ENCODE results near the gene GPR83. TPM values are rescaled to one million over a fixed set of nuclear protein-coding genes. Genes with fewer than 3 reads are reported as not detected.

The GPR83 gene
- not detected for total RNA-seq

DNA sequence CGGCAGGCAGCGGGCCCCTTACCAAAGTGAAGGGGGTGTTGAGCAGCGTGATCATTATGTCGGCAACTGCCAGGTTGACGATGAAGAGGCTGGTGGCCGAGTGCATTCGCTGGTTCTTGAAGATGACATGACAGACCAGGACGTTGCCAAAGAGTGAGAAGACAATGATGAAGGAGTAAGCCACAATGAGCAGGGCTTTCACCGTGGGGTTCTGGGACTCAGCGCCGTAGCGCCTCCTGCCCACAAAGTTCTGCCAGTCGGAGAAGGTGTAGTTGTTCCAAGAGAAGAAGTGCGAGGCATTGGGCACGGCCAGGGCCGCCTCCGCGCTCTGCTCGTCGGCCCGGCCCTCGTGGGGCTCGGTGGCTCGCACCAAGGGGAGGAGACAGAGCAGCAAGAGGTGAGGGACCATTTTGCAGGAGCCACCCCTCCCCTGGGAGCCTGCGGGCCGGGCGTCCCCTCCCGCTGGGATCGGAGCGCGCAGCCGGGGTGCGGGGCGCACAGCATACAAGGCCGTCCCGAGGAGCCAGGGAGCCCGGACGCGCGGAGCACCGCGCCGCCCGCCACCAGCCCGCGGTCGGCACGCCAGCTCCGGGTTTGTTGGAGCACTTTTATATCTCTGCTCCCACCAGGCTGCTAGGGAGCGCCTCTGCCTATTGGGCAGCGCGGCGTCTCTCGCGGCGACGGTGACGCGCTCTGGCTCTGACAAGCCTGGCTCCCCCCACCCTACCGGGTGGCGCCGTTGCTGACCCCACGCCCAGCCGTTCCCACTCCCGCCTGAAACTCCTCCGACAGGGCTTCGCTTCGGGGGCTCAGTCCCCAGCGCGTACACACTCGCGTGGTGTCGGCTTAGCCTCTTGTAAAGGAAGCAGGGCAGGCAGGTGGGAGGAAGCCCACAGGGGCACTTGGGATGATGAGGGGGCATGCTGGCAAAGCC lies at the start of gene GPR83:
TSS of gene GPR83 (minus strand) at position 581 of the 934 bp plus-strand sequence. CDS start at position 409, 172 bp downstream.
- Mint-ChIP-seq H3K4me1 (ENCODE audit: low read depth) (peaks cover 11% of the 10 kb centered on the region), H3K27ac (no peak within 1 kb of the TSS), H3K4me3 (no peak within 1 kb of the TSS), H3K9me3 (peaks cover 10% of the 10 kb centered on the region), H3K36me3 (ENCODE audit: low read depth) (peaks cover 1% of the 10 kb centered on the region), H3K27me3 (ENCODE audit: low read depth) (peaks cover 49% of the 10 kb centered on the region)
- intact Hi-C loops (cut with micrococcal nuclease): no loop called here
- CTCF ChIA-PET: no interaction called here
- no peak for DNase-seq

DNA sequence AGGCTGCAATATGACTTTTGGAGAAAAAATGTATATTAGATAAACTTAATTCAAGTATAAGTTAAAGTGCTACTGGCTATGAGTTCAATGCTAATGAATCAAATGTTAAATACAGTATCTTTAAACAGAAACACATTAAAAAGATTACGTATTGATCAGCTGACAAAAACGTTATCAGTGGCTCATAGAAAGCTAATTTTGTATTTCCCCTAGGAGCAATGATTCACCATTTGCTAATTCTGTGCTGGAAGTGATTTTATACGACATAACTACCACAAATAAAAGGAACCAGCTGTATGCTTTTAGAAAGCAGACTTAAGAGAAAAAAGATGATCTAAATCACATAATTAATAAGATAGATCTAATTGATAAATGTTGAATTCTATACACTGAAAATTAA lies 48.8 kb upstream of the GPR83 start:
- Mint-ChIP-seq H3K36me3 (ENCODE audit: low read depth) (peaks cover 24% of the 10 kb centered on the region), H3K27ac (no peak overlapping the region), H3K27me3 (ENCODE audit: low read depth) (no peaks in the 10 kb centered on the region), H3K4me3 (no peak overlapping the region), H3K4me1 (ENCODE audit: low read depth) (no peaks in the 10 kb centered on the region), H3K9me3 (no peaks in the 10 kb centered on the region)
- CTCF ChIA-PET: interaction anchor here (0.6 to 1.1 kb wide), 2 partner anchors 18 to 294 kb away, joined by 3 read pairs; no protein-coding TSS in a partner anchor
- intact Hi-C loops (cut with micrococcal nuclease): no loop called here
- no peak for DNase-seq

DNA sequence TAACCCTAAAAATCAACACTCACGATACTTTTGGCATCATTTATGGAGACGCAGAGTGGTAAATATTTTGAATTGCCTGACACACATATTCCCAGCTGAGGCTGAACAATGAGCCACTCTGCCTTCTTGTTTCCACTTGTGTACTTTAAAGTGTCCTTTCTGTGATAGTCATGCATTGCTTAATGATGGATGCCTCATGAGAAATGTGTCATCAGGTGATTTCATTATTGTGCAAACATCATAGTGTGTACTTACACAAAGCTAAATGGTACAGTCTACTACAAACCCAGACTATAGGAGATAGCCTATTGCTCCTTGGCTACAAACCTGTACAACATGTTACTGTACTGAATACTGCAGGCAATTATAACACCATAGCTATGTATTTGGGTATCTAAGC lies 48.2 kb upstream of the GPR83 start:
- intact Hi-C loops (cut with micrococcal nuclease): no loop called here
- no peak for DNase-seq
- CTCF ChIA-PET: interaction anchor here (1.1 kb wide), 1 partner anchor 17 kb away, joined by 3 read pairs; no protein-coding TSS in a partner anchor
- Mint-ChIP-seq H3K27ac (no peak overlapping the region), H3K27me3 (ENCODE audit: low read depth) (no peaks in the 10 kb centered on the region), H3K4me3 (no peak overlapping the region), H3K36me3 (ENCODE audit: low read depth) (peaks cover 24% of the 10 kb centered on the region), H3K9me3 (no peaks in the 10 kb centered on the region), H3K4me1 (ENCODE audit: low read depth) (no peaks in the 10 kb centered on the region)

DNA sequence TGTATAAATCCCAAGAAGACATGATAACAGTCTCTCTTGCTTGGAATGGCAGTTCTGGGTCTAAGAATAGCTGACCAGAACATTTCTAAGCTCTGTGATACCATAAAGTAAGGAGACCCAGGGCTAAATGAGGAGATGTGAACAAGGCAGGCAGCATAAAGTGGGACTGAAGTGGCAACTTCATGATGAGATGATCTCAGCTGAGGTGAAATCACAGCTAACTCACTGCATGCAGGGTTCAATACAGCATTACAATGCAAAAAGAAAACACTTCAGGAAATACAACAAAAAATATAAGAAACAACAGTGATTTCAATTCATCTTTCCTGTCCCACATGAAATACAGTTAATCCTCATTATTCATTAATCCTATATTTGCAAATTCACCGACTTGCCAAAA lies 47.8 kb upstream of the GPR83 start:
- Mint-ChIP-seq H3K4me3 (no peak overlapping the region), H3K4me1 (ENCODE audit: low read depth) (no peaks in the 10 kb centered on the region), H3K9me3 (no peaks in the 10 kb centered on the region), H3K36me3 (ENCODE audit: low read depth) (peaks cover 28% of the 10 kb centered on the region), H3K27me3 (ENCODE audit: low read depth) (no peaks in the 10 kb centered on the region), H3K27ac (no peak overlapping the region)
- intact Hi-C loops (cut with micrococcal nuclease): no loop called here
- DNase-seq: no peak
- CTCF ChIA-PET: interaction anchor here (1.1 kb wide), 1 partner anchor 17 kb away, joined by 3 read pairs; no protein-coding TSS in a partner anchor

DNA sequence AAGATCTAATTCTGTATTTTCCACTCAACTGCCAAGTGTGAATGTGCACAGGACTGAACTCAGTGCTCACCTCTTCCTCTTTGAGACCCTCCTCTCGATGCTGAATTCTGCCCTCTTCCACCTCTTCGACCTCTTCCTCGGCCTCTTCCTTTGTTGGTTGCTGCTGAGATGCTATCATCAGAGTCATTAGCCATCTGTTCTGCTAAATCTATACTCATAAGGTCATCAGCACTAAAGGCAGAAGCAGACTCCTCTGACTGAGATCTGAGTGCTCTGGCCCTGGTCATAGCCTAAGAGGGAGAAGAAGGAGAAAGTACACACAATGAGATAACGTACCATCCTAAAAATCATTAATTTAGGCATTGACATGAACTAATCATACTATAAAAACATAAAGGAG lies 45.9 kb upstream of the GPR83 start:
- Mint-ChIP-seq H3K27ac (no peak overlapping the region), H3K27me3 (ENCODE audit: low read depth) (no peaks in the 10 kb centered on the region), H3K4me1 (ENCODE audit: low read depth) (no peaks in the 10 kb centered on the region), H3K4me3 (no peak overlapping the region), H3K9me3 (no peaks in the 10 kb centered on the region), H3K36me3 (ENCODE audit: low read depth) (peaks cover 30% of the 10 kb centered on the region)
- no peak for DNase-seq
- intact Hi-C loops (cut with micrococcal nuclease): no loop called here
- CTCF ChIA-PET: no interaction called here

DNA sequence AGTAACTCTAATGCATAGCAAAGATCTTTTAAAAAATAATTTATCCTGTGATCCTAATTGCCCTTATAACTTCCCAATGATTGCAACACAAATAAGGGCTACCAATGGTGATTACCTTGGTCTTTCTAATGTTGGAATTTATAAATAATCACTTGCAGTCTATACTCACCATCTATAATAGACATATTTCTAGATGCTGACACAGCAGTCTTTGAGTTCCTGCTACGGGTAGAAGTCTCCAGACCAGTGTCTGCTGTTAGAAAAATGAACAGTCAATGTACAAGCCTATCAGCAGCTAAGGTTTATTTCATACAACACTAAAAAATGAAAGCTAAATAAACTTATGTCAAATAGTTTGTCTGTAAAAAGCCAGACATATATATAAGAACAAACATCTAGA lies 44.4 kb upstream of the GPR83 start:
- H3K9me3 Mint-ChIP-seq: no peaks in the 10 kb centered on the region
- DNase-seq: no peak
- intact Hi-C loops (cut with micrococcal nuclease): no loop called here
- no peak overlapping the region for H3K4me3 Mint-ChIP-seq
- H3K27me3 Mint-ChIP-seq (ENCODE audit: low read depth): no peaks in the 10 kb centered on the region
- H3K27ac Mint-ChIP-seq: no peak overlapping the region
- peaks cover 42% of the 10 kb centered on the region for H3K36me3 Mint-ChIP-seq (ENCODE audit: low read depth)
- CTCF ChIA-PET: no interaction called here
- no peaks in the 10 kb centered on the region for H3K4me1 Mint-ChIP-seq (ENCODE audit: low read depth)

DNA sequence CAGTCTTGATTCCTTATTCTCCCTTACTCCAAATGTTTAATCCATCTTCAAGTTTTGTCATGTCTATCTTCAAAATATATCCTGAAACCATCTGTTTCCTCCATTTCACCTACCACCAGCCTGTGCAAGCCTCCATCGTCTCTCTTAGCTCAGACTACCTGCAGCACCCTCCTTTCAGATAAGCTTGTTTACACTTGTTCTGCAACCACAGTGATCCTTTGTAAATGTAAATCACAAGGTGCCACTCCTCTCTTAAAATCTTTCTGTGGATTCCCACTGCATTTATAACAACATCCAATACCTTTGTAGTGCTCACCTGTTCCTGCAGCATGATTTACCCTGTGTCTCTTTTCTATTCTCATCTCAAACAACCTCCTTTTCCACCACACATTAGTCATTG lies 31.8 kb upstream of the GPR83 start:
- Mint-ChIP-seq H3K27ac (no peak overlapping the region), H3K4me3 (no peak overlapping the region), H3K36me3 (ENCODE audit: low read depth) (peaks cover 71% of the 10 kb centered on the region), H3K4me1 (ENCODE audit: low read depth) (no peaks in the 10 kb centered on the region), H3K27me3 (ENCODE audit: low read depth) (no peaks in the 10 kb centered on the region), H3K9me3 (peaks cover 2% of the 10 kb centered on the region)
- intact Hi-C loops (cut with micrococcal nuclease): no loop called here
- DNase-seq: no peak
- CTCF ChIA-PET: no interaction called here

DNA sequence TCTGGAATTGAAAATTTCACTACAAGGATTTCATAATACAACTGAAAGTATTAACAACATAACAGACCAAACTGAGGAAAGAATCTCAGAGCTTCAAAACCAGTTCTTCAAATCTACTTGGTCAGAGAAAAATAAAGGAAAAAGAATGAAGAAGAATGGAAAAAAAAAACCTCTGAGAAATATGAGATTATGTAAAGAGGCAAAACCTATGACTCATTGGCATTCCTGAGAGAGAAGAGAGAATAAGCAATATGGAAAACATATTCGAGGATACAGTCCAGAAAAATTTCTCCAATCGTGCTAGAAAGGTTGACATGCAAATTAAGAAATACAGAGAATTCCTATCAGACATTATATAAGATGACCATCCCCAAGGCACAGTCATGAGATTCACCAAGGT lies 23.4 kb upstream of the GPR83 start:
- Mint-ChIP-seq H3K27ac (no peak overlapping the region), H3K27me3 (ENCODE audit: low read depth) (no peaks in the 10 kb centered on the region), H3K36me3 (ENCODE audit: low read depth) (peaks cover 64% of the 10 kb centered on the region), H3K9me3 (peaks cover 3% of the 10 kb centered on the region), H3K4me3 (no peak overlapping the region), H3K4me1 (ENCODE audit: low read depth) (peaks cover 4% of the 10 kb centered on the region)
- DNase-seq: no peak
- intact Hi-C loops (cut with micrococcal nuclease): no loop called here
- CTCF ChIA-PET: interaction anchor here (2.6 kb wide), 1 partner anchor 10 kb away, joined by 6 read pairs; no protein-coding TSS in a partner anchor

DNA sequence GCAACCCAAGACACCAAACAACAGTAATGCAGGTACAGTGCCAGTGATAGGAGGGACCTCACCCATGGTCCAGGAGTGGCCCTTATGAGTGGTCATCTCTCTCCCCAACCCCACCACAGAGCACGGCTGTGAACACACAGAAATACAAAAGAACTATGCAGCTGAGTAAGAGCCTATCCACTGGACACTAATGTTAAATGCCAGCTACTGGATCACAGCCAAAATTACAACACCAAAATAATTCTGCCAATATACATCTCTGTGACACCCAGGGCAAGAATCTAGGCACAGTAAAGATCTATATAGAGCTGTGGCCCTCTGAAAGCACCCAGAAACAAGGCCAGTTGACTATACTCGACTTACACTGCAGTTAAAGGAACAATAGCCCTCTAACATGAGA lies 22.8 kb upstream of the GPR83 start:
- CTCF ChIA-PET: interaction anchor here (0.9 to 2.6 kb wide), 2 partner anchors 10 to 16 kb away, joined by 6 read pairs; no protein-coding TSS in a partner anchor
- H3K4me1 Mint-ChIP-seq (ENCODE audit: low read depth): peaks cover 4% of the 10 kb centered on the region
- H3K4me3 Mint-ChIP-seq: no peak overlapping the region
- H3K27me3 Mint-ChIP-seq (ENCODE audit: low read depth): no peaks in the 10 kb centered on the region
- DNase-seq: no peak
- H3K9me3 Mint-ChIP-seq: peaks cover 3% of the 10 kb centered on the region
- no peak overlapping the region for H3K27ac Mint-ChIP-seq
- H3K36me3 Mint-ChIP-seq (ENCODE audit: low read depth): peaks cover 61% of the 10 kb centered on the region
- intact Hi-C loops (cut with micrococcal nuclease): no loop called here

DNA sequence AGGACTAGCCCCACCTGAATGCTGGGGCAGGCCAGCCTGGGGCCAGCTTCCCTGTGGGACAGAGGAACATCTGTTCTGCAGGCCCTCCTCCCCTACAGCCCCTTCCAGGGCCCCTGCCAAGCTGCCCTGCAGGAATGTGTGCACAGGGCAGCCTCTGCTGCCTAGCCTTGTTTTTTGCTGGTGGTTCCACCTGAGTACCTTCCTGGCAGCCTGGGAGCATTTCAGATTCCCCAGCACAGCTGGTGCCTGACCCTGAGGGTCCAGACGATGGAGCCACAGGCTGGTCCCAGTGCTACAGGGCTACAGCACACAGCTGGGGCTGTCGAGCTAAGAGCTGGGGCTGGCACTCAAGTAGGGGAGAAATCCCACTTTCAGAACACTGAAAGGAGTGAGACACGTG lies 22.3 kb upstream of the GPR83 start:
- peaks cover 58% of the 10 kb centered on the region for H3K36me3 Mint-ChIP-seq (ENCODE audit: low read depth)

DNA sequence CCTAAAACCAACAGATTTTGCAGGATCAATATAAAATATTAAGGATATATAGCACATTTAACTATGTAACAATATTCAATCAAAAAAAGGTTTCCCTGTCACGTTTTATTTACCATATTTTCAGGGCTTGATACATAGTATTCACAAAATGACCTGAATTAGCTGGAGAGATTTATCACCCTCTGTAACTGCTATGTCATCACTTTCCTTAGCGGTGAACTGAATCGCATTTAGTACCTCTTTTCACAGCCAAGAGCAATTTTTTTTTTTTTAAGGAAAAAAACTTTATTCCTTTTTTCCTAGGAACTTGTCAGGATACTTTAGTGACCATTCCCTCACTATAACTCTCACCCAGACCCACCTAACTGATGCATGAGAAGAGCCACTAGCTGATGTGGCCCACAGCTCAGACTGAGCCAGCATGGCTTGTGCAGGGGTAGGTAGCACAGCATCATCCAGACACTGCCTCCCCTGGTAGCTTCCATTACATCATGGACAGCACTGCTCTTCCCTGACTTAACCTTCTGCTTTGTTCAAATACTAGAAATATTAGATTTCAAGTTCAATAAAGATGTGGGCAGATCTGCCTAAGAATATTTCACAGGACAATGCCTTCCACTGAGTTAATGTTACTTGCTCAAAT lies 17.0 kb upstream of the GPR83 start:
- CTCF ChIA-PET: interaction anchor here (1.2 kb wide), 1 partner anchor 37 kb away, joined by 4 read pairs; no protein-coding TSS in a partner anchor
- H3K27me3 Mint-ChIP-seq (ENCODE audit: low read depth): no peaks in the 10 kb centered on the region
- peaks cover 32% of the 10 kb centered on the region for H3K36me3 Mint-ChIP-seq (ENCODE audit: low read depth)
- intact Hi-C loops (cut with micrococcal nuclease): no loop called here
- no peak overlapping the region for H3K27ac Mint-ChIP-seq
- H3K4me1 Mint-ChIP-seq (ENCODE audit: low read depth): no peaks in the 10 kb centered on the region
- no peak overlapping the region for H3K4me3 Mint-ChIP-seq
- no peaks in the 10 kb centered on the region for H3K9me3 Mint-ChIP-seq
- no peak for DNase-seq

More for the DNA sequence above, 22.3 kb upstream of the GPR83 start:
- H3K4me1 Mint-ChIP-seq (ENCODE audit: low read depth): peaks cover 4% of the 10 kb centered on the region
- H3K4me3 Mint-ChIP-seq: no peak overlapping the region
- no peak overlapping the region for H3K27ac Mint-ChIP-seq
- H3K27me3 Mint-ChIP-seq (ENCODE audit: low read depth): no peaks in the 10 kb centered on the region
- CTCF ChIA-PET: interaction anchor here (0.9 to 2.6 kb wide), 2 partner anchors 11 to 16 kb away, joined by 6 read pairs; no protein-coding TSS in a partner anchor
- peaks cover 2% of the 10 kb centered on the region for H3K9me3 Mint-ChIP-seq
- intact Hi-C loops (cut with micrococcal nuclease): no loop called here
- no peak for DNase-seq

DNA sequence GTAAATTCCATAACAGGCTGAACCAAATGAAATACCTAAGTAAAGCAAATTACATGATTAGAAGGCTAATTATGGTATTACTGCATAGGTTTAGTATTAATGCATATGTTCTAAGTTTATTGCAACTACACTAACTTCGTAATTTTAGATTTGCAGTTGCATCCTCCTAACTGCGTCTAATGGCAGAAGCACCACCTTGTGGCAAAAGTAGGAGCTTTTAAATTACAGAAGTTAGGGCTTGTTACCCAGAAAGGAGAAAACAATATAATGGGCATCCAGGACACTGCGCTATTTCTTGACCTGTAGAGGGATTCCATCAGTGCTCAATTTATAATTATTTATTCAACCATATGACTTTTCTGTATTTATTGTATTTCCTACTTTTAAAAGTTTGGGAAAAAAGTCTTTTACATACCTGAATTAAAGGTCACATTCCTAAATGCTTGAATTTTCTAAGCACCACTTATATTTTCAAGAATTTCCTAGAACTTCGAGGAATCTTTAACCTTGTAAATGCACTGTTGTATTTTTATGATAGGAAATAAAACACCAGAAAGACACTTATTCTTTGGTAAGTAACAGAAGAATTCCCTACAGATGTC lies 16.3 kb upstream of the GPR83 start:
- no peaks in the 10 kb centered on the region for H3K9me3 Mint-ChIP-seq
- no peak overlapping the region for H3K4me3 Mint-ChIP-seq
- intact Hi-C loops (cut with micrococcal nuclease): no loop called here
- H3K27ac Mint-ChIP-seq: no peak overlapping the region
- CTCF ChIA-PET: interaction anchor here (1.2 kb wide), 1 partner anchor 38 kb away, joined by 4 read pairs; no protein-coding TSS in a partner anchor
- peaks cover 31% of the 10 kb centered on the region for H3K36me3 Mint-ChIP-seq (ENCODE audit: low read depth)
- no peaks in the 10 kb centered on the region for H3K27me3 Mint-ChIP-seq (ENCODE audit: low read depth)
- no peak for DNase-seq
- H3K4me1 Mint-ChIP-seq (ENCODE audit: low read depth): no peaks in the 10 kb centered on the region
